H54 (cell line): ENCODE data around the gene PPARG.

ENCODE experiments used
- DNase-seq: peaks from one replicate; pipeline ENCODE4 v3.0.0; 2011; ENCODE audit warnings: low spot score, mixed read lengths; ENCODE audit not compliant: insufficient read length
- FAIRE-seq: peaks from 3 replicates; lab custom pipeline; 2011; peaks lifted over from hg19 to GRCh38; lab: Jason Lieb, UNC
- POLR2A ChIP-seq: IDR thresholded peaks from 2 replicates; pipeline ENCODE4 v1.6.1; 2011; ENCODE audit warnings: low read depth, mild to moderate bottlenecking, low read length

The PPARG gene

GRCh38 chr3:12286927-12287726, 1.7 kb upstream of the PPARG start:
- TF ChIP-seq POLR2A: no peak
- FAIRE-seq (peak; percentile 55), DNase-seq (peak; percentile 21)

GRCh38 chr3:12287727-12288181, 1.1 kb upstream of the PPARG start:
- FAIRE-seq (no peak), DNase-seq (peak; percentile 45)
- no peak for TF ChIP-seq POLR2A

GRCh38 chr3:12289524-12289923, 654 bp downstream of the PPARG start:
- TF ChIP-seq POLR2A: no peak
- DNase-seq (no peak), FAIRE-seq (peak; percentile 68)

- DNase-seq: no peak
- no peak for TF ChIP-seq POLR2A
- peak; percentile 38 for FAIRE-seq
These were observed 3.9 kb downstream of the PPARG start for GRCh38 chr3:12292770-12293169.

GRCh38 chr3:12294885-12295580, 6.2 kb downstream of the PPARG start:
- TF ChIP-seq POLR2A: no peak
- DNase-seq: peak; percentile 50
- FAIRE-seq: peak; percentile 97

- TF ChIP-seq POLR2A: no peak
- FAIRE-seq (peak; percentile 75), DNase-seq (no peak)
These were observed 7.6 kb downstream of the PPARG start for GRCh38 chr3:12296511-12296910.

GRCh38 chr3:12299026-12299425, 10.2 kb downstream of the PPARG start:
- DNase-seq: no peak
- peak; percentile 36 for FAIRE-seq
- no peak for TF ChIP-seq POLR2A

- DNase-seq (peak; percentile 28), FAIRE-seq (peak; percentile 98)
- TF ChIP-seq POLR2A: no peak
These were observed 11.3 kb downstream of the PPARG start for GRCh38 chr3:12300137-12300536.

GRCh38 chr3:12301031-12301430, 12.2 kb downstream of the PPARG start:
- FAIRE-seq: peak; percentile 61
- no peak for DNase-seq
- TF ChIP-seq POLR2A: no peak

GRCh38 chr3:12301513-12301912, 12.6 kb downstream of the PPARG start:
- DNase-seq (no peak), FAIRE-seq (no peak)
- no peak for TF ChIP-seq POLR2A

- DNase-seq (no peak), FAIRE-seq (peak; percentile 75)
- TF ChIP-seq POLR2A: no peak
These were observed 13.7 kb downstream of the PPARG start for GRCh38 chr3:12302564-12302963.

GRCh38 chr3:12303534-12303933, 14.7 kb downstream of the PPARG start:
- FAIRE-seq: peak; percentile 99
- DNase-seq: peak; percentile 62
- no peak for TF ChIP-seq POLR2A

- TF ChIP-seq POLR2A: no peak
- no peak for FAIRE-seq
- no peak for DNase-seq
These were observed 15.1 kb downstream of the PPARG start for GRCh38 chr3:12303993-12304392.

- no peak for TF ChIP-seq POLR2A
- FAIRE-seq (no peak), DNase-seq (no peak)
These were observed 18.3 kb downstream of the PPARG start for GRCh38 chr3:12307136-12307535.
